Stimulated activated CD4-positive, alpha-beta T cell treated with anti-CD3 and anti-CD28 coated beads, Interleukin-1b, Interleukin-23, amount 100 ng/mL, for 1 hour (primary cell): ENCODE measurements around the gene ARFGAP3.
"Not testable (repeated sequence)": the region's sequence is repeated elsewhere in the genome, so short reads cannot be mapped to it uniquely, and the experiment has no call there.

ENCODE experiments used
- DNase-seq, 2 donors: peaks; one replicate each; pipeline ENCODE4 v3.0.0-alpha.2; 2020; ENCODE audit warnings: low read depth in 2 of 2

The ARFGAP3 gene

DNA sequence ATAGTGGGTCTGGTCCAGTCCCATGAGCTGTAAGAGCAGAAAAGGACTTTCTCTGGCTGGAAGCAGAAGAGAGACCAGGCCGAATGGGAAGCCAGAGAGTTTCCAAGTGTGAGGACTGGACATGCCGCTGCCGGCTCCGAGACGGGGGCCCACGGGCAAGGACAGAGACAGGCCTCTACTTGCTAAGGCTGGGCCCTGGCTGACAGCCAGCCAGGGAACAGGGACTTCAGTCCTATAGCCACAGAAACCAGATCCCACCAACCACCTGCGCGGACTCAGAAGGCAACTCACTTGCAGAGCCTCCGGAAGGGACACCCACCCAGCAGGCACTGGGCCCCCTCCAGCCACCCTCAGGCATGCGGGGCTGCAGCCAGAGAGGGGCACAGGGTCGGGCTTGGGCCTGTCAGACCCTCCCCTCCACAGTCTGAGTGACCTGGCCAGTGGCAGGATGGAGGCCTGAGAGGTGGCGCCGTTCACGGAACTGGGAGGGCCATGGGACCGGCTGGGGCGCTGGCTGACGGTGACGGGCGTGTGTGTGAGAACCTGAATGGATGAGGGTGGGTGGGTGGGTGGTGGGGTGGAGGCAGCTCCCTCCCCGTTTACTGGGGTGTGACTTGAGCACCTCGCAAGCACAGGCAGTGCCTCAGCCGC lies 88.6 kb downstream of the ARFGAP3 start:
- DNase-seq = no peak

DNA sequence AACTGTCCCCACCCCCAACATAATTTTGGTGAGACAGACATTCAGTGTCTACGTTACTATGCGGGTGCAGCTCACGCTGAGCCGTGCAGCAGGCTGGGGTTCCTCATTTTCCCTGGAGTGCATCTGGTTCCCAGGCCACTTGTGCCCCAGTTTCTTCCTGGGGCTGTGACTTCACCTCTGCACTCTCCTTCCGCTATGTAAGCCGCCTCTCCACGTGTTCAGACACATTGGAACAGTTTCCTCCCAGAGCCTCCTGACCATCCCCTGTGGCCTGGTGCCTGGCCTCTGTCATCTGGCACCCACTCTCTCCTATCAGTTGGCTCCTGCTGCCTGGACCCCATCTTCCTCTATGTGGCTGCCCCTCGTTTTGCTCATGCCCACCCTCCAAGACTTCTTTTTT lies 90.2 kb downstream of the ARFGAP3 start:
- DNase-seq = no peak

DNA sequence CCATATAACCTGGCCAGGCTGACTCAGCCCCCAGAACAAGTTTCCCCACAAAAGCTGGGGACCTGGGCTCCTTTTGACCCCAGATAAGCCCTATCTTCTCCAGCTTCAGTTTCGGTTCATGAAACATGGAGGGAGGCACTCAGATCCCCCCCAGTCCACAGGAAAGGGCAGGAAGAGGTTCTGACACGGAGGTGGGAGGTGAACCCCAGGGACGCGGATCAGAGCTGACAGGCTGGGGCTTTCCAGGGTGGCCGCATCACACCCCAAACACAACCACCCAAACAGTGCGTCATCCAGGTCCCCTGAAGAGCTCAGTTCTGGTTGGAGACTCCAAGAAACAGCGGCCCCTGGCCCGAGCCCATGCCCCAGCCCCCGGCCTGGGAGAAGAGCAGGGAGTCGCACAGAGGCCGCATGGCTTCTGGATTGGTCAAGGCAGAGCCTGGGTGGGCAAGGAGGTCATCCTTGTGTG lies 92.1 kb downstream of the ARFGAP3 start:
- DNase-seq = no peak

DNA sequence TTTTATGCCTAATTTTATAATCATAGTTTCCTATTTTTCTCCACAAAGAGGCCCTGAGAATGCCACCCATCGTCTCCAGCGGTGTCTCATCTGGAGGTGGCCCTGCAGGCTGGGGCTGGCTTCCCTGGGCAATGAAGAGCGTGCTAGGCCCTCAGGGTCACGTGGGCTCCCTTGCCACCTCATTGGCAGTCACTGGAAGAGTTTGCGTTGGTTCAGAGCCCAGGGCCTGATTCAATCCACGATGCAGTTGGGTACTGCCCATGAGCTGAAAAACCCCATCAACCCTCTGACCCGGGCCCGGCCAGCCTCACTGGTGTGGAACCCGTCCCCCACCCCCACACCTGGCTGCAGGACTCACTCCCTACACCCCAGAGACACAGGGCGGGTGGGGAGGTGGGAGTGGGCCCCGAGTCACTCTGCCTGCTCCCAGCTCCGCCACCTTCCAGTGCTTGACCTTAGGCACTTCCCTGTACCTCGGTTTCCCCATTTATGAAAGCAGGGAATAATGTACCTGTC lies 93.0 kb downstream of the ARFGAP3 start:
- DNase-seq = no peak

DNA sequence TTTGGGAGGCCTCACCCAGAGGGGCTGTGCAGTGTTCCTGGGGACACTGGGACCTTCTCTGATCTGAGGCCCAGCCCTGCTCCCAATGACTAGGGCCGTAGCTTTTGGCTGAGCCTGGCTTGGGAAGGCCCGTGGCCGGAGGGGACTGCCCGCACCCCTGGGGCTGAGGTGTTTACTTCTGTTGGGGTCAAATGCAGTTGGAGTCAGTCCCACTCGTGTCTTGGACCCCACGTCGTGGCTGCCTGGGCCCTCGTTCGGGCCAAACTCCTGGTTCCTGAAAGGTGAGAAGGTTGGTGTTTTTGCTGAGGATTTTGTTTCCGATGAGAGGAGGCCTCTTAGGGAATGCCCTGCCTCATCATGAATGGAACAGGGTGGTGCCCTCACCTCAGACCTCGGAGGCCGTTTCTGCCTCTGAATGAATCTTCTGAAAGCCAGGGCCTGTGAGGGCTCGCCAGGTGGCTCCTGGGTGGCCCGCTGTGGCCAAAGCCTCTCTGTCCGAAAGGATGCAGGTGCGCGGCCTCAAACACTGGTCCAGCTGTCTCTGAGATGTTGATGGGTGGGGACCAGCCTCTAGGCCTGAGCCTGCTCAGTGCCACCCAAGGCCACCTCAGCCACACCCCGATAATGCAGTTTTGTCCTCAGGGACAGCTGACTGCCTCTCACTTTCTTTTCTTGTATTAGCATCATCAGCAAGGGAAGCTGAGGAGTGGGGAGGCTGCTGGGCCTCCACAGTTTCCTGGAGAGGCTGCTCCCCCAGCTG lies 96.1 kb downstream of the ARFGAP3 start:
- no peak for DNase-seq

DNA sequence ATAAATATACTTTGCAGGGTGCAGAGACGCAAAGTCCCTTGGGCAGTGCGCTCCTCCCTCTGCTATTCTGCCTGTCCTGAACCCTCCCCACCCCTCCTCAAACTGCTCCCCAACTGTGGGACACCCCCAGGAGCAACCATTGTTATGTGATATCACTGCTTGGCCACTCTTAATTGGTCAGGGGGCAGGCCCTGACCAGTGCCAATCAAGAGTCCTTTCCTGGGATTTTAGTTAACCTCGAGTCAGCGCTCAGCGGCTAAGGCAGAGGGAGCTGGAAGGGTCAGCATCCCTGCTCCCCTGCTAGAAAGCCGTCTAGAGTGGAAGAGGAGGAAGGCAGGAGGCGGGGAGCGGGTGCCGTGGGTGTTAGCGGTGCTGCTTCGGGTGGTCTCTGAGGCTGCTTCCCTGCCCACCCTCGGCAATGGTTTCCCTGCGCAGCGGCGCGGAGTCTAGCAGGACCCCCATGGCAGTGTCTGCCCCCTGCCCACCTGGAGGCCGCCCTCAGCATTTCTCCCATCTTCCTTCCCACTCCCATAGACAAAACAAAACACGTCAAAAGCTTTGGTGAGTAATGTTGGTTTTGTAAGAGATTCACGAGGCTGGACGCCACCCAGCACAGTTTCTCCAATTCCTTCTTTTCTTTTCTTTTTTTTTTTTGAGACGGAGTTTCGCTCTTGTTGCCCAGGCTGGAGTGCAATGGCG lies 98.0 kb downstream of the ARFGAP3 start:
- DNase-seq = no peak

DNA sequence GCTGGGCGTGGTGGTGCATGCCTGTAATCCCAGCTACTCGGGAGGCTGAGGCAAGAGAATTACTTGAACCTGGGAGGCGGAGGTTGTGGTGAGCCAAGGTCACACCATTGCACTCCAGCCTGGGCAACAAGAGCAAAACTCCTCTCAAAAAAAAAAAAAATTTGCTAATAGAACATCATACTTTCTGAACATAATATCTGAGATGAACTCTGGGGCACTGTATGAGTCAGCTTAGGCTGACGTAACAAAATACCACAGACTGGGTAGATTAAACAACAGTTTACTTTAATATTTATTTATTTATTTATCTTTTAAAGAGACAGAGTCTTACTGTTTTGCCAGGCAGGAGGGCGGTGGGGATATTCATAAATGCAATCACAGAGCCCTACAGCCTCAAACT lies 101.5 kb downstream of the ARFGAP3 start:
- not testable (repeated sequence) for DNase-seq

DNA sequence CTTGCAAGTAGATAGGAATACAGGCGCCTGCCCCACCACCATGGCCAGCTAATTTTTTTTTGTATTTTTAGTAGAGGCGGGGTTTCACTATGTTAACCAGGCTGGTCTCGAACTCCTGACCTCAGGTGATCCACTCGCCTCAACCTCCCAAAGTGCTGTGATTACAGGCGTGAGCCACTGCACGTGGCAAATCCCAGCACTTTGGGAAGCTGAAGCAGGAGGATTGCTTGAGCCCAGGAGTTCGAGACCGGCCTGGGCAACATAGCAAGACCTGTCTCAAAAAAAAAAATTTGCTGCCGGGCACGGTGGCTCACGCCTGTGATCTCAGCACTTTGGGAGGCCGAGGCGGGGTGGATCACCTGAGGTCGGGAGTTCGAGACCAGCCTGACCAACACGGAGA lies 102.0 kb downstream of the ARFGAP3 start:
- DNase-seq = not testable (repeated sequence)

DNA sequence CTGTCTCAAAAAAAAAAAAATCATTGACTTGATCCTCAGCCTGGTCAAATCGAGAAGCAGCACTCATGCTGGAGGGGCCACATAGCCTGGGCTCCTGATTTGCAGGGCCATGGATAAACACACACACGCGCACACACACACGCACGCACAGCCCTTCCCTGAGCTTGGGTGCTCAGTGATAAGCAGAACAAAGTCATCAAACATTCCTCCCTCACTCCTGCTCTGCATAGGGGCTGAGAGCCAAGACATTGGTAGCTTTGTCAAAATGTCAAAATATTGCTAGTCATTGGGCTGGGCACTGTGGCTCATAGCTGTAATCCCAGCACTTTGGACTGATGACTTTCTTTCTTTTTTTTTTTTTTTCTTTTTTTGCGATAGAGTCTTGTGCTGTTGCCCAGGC lies 102.4 kb downstream of the ARFGAP3 start:
- no peak for DNase-seq

DNA sequence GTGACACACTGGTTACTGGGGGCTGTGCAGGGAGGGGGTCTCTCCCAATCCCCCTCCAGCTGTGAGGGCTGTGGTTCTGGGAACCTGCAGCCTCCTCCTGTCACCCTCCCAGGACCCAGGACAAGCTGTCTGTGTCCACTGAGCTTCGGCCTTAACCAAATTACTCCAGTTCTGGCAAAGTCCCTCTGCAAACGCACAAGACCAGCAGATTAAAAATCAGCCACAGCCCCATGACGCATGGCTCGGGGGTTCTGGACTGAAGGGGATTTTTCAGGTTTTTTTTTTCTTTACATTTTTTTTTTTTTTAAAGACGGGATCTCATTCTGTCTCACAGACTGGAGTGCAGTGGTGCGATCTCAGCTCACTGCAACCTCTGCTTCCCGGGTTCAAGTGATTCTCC lies 104.2 kb downstream of the ARFGAP3 start:
- DNase-seq = no peak

DNA sequence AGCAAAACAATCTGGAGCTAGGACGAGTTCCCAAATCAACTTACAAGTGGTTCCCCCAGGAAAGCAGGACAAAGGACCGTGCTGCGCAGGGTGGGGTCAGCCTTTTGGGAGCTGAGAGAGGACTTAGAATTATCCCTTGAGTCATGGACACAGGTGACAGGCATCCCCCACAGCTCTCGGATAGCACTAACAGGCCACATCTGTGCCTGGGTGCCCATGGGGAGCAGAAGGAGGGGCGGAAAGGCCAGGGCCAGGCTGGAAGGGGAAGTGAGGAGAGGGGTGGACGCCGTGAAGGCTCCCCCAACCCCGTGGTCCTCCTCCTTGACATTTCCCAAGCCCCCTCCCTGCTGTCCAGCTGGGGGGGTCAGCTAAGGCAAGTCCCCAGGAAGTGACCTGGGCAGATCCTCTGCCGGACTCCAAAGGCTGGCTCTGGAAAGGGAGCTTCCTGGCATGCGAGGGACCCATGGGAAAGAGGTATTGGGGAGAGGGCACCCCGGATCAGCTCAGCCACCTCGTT lies 104.8 kb downstream of the ARFGAP3 start:
- DNase-seq = no peak

DNA sequence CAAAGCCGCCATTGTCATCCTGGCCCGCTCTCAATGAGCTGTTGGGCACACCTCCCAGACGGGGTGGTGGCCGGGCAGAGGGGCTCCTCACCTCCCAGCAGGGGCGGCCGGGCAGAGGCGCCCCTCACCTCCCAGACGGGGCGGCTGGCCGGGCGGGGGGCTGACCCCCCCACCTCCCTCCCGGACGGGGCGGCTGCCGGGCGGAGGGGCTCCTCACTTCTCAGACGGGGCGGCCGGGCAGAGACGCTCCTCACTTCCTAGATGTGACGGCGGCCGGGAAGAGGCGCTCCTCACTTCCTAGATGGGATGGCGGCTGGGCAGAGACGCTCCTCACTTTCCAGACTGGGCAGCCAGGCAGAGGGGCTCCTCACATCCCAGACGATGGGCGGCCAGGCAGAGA lies 106.7 kb downstream of the ARFGAP3 start:
- DNase-seq = not testable (repeated sequence)

DNA sequence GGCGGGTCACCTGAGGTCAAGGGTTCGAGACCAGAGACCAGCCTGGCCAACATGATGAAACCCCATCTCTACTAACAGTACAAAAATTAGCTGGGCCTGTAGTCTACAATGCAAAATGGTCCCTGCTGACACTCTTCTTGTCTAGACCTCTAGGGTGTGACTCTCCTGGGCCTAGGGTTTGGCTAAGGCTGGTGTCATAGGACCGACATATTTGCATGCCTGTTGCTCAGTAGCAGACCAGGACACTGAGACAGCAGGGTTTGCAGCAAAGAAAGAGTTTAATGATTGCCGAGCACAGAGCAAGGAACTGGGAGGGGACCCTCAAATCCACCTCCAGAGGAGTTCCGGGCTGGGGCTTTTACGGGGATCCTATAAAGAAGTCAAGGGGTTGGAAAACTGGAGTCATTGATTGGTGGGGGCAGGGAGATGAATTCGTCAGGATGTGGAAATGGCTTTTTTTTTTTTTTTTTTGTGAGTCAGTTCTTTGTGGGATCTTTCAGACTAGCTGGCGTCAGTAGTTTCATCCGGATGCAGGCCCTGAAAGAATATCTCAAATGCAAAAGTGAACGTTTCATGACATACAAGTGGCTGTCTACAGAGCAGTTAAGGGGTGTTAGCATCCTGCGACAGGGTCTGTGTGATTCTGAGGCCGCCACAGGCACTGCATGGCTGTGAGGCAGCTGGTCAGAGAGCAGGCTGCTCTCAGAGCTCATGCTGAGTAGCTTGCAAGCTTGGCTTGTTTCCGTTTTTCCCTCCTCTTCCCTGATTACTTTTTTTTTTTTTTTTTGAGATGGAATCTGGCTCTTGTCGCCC lies 109.2 kb downstream of the ARFGAP3 start:
- DNase-seq = no peak
